Kidney (tissue), 14 donors: ENCODE measurements around the gene NCKAP5. TPM values are rescaled to one million over a fixed set of nuclear protein-coding genes. Genes with fewer than 3 reads are reported as not detected.

Experiments used
- DNase-seq, 5 donors: peaks; one replicate each; pipeline ENCODE4 v3.0.0-alpha.2; 2013 to 2020
- FAIRE-seq: peaks from 2 replicates; lab custom pipeline; 2012; peaks lifted over from hg19 to GRCh38; lab: Jason Lieb, UNC
- H3K27ac ChIP-seq, 2 donors: one replicate each; pipeline ENCODE4 v1.7.0; 2013; ENCODE audit warnings: low read depth in 2 of 2, low read length in 2 of 2, inconsistent platforms in 1 of 2
- H3K27me3 ChIP-seq: one replicate; pipeline ENCODE4 v1.7.1; 2013; ENCODE audit warnings: low read length, inconsistent platforms; ENCODE audit not compliant: control insufficient read depth, insufficient read depth
- H3K36me3 ChIP-seq, 3 donors: one replicate each; pipeline versions ENCODE4 v1.7.0 to v1.7.1; 2013; ENCODE audit warnings: low read length in 3 of 3, control low read depth in 1 of 3, inconsistent platforms in 1 of 3; ENCODE audit not compliant: insufficient read depth in 3 of 3, control insufficient read depth in 2 of 3
- H3K4me1 ChIP-seq, 3 donors: one replicate each; pipeline versions ENCODE4 v1.7.0 to v1.7.1; 2013; ENCODE audit warnings: low read length in 3 of 3, inconsistent platforms in 1 of 3, low read depth in 1 of 3; ENCODE audit not compliant: control insufficient read depth in 2 of 3, insufficient read depth in 2 of 3
- H3K4me3 ChIP-seq, 3 donors: one replicate each; pipeline versions ENCODE4 v1.7.0 to v1.8.1; 2013; ENCODE audit warnings: low read length in 3 of 3, control low read depth in 1 of 3, inconsistent platforms in 1 of 3
- H3K9ac ChIP-seq, 3 donors: one replicate each; pipeline versions ENCODE4 v1.7.0 to v1.7.1; 2013; ENCODE audit warnings: low read length in 3 of 3, control low read depth in 1 of 3, inconsistent platforms in 1 of 3
- H3K9me3 ChIP-seq, 3 donors: one replicate each; pipeline versions ENCODE4 v1.7.0 to v1.7.1; 2013; ENCODE audit warnings: low read length in 3 of 3, control low read depth in 1 of 3, inconsistent platforms in 1 of 3; ENCODE audit not compliant: control insufficient read depth in 2 of 3, insufficient read depth in 1 of 3
- CTCF ChIP-seq: IDR thresholded peaks from 3 replicates; pipeline ENCODE4 v1.5.1; 2012; ENCODE audit warnings: mild to moderate bottlenecking, moderate library complexity, borderline replicate concordance; ENCODE audit not compliant: insufficient read depth; ENCODE audit errors: extremely low read depth
- intact Hi-C: fragments of 100-400 bp; cut with DNase I; formaldehyde crosslinking; loops from one replicate; pipeline ENCODE4 v1.11.1; 2022
- polyA plus RNA-seq: library from polyadenylated mRNA; stranded (reverse); fragments of 350-450 nt; fragmentation: Illumina TruSeq; extraction: RNeasy Lipid Tissue Mini Kit (QIAGEN cat#74804); gene quantifications from one replicate; pipeline ENCODE4 v1.2.3, GENCODE V29; 2014; ENCODE audit warnings: low read depth, low replicate concordance; ENCODE audit not compliant: insufficient read depth
- total RNA-seq: library from RNA; stranded (reverse); fragmentation: NEBNext Ultra II Directional; extraction: Animal tissue kit (Norgen Biotek cat#: 25700); gene quantifications from one replicate; pipeline ENCODE4 v1.2.1, GENCODE V29; 2021
- donor health status: control.
- donor health status: control.
- donor health status: control.
- donor health status: control.
- donor health status: control.
- donor health status: DM: yes; HTN: yes; CAD: no.
- donor health status: Normal renal cell carcinoma (clear cell type).

The NCKAP5 gene
- total and polyA plus RNA-seq, 2 donors from 2014 or later, result 1.8 to 2.9 TPM

DNA sequence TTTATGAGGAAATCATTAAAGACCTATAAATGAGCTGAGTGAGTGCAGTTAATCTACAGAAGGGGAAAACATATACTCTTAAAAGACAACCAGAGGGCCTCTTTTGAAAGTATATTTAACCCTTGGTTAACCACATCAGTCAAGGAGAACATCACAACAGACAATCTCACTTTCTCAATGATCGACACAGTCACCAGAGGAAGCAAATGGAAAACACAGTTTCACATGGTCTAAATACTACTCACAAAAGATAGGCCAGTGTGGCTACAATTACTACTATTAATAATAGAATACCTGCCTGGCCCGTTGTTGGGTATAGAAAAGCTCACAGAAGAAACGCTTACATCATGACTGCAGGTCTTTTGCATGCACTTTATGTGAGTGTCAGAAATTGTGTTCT lies 426.2 kb downstream of the NCKAP5 start:
- no peak for TF ChIP-seq CTCF
- no peaks in the 10 kb centered on the region for H3K36me3 ChIP-seq
- DNase-seq (no peak), FAIRE-seq (no peak)
- H3K27me3 ChIP-seq, result no peaks in the 10 kb centered on the region
- no peaks in the 10 kb centered on the region for H3K4me1 ChIP-seq
- no peak overlapping the region for H3K9ac ChIP-seq
- no peak overlapping the region for H3K27ac ChIP-seq
- H3K9me3 ChIP-seq, result no peaks in the 10 kb centered on the region
- no peak overlapping the region for H3K4me3 ChIP-seq
- intact Hi-C loops, result no loop called here

DNA sequence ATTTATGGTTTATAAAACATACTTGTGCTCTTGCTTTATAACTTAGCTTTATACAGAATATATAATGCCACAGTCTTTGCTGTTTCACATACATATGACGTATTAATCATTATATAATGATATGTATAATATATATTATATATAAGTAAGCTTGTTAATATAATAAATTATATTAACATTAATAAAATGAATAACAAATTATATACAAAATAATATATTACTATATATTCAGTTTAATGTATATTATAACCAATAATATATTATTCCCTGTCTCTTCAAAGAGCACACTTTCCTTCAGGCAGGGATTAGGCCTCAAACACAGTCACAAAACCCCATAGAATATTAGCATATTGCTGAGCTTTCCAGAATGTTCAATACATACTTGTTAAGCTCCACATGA lies 427.6 kb downstream of the NCKAP5 start:
- H3K27me3 ChIP-seq, result no peaks in the 10 kb centered on the region
- FAIRE-seq (peak; percentile 29), DNase-seq (no peak)
- no peak overlapping the region for H3K27ac ChIP-seq
- intact Hi-C loops, result no loop called here
- no peak for TF ChIP-seq CTCF
- no peak overlapping the region for H3K4me3 ChIP-seq
- no peaks in the 10 kb centered on the region for H3K9me3 ChIP-seq
- no peaks in the 10 kb centered on the region for H3K36me3 ChIP-seq
- no peaks in the 10 kb centered on the region for H3K4me1 ChIP-seq
- H3K9ac ChIP-seq, result no peak overlapping the region

- Histone ChIP-seq H3K9ac (no peak overlapping the region), H3K9me3 (no peaks in the 10 kb centered on the region), H3K27ac (no peak overlapping the region), H3K4me1 (no peaks in the 10 kb centered on the region), H3K27me3 (no peaks in the 10 kb centered on the region), H3K36me3 (no peaks in the 10 kb centered on the region), H3K4me3 (no peak overlapping the region)
- DNase-seq, result peak in 1 of 5 donors; percentile 26
- intact Hi-C loops, result no loop called here
- FAIRE-seq, result no peak
- TF ChIP-seq CTCF, result no peak
These were observed 428.3 kb downstream of the NCKAP5 start for GRCh38 chr2:133139847-133140533.

DNA sequence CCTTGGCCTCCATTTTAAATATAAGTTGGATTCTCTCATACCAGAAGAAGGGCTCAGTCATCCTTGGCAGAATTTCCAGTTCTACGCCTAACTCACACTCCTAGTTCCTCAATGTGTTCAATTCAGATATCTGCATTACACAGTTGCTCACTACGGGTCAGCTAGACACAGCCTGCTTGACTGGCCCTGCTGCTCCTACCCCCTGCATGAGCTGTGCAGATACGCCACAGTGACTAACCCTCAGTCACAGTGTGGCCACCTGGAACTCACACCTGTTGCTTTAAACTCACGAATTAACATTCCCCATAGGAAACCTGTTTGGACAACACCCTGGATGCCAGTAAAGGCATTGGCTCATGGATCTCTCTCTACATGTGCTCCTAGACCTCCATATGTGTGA lies 429.6 kb downstream of the NCKAP5 start:
- no peaks in the 10 kb centered on the region for H3K36me3 ChIP-seq
- no peak for TF ChIP-seq CTCF
- no peaks in the 10 kb centered on the region for H3K9me3 ChIP-seq
- H3K9ac ChIP-seq, result no peak overlapping the region
- no peaks in the 10 kb centered on the region for H3K27me3 ChIP-seq
- H3K4me1 ChIP-seq, result no peaks in the 10 kb centered on the region
- intact Hi-C loops, result no loop called here
- H3K4me3 ChIP-seq, result no peak overlapping the region
- FAIRE-seq, result no peak
- no peak overlapping the region for H3K27ac ChIP-seq
- DNase-seq, result peak in 3 of 5 donors; percentile 16 to 22 (median 21)
